ENCODE results near the gene ARL5A.

- no peak for TF ChIP-seq POLR2A (IDR thresholded peaks at IDR 0.05)
- no peak for TF ChIP-seq CTCF (IDR thresholded peaks at IDR 0.05)
- TF ChIP-seq EP300 (IDR thresholded peaks at IDR 0.05): no peak
Measured at GRCh38 chr2:151792589-151792988, 35.6 kb downstream of the ARL5A start.

Data from stomach (tissue), 4 donors.